Fibroblast of pulmonary artery (primary cell): ENCODE measurements around the gene IQGAP2.

ENCODE experiments used
- DNase-seq: peaks from one replicate; pipeline ENCODE4 v3.0.0-alpha.2; 2010; ENCODE audit warnings: low read depth
- H3K4me3 ChIP-seq: replicated peaks from 2 replicates; pipeline ENCODE4 v1.5.1; 2011; ENCODE audit warnings: low read depth, mild to moderate bottlenecking, control low read depth, low read length, moderate library complexity
- CTCF ChIP-seq: IDR thresholded peaks from 2 replicates; pipeline ENCODE4 v1.5.1; 2011; ENCODE audit warnings: mild to moderate bottlenecking, control low read depth, low read length, inconsistent platforms; ENCODE audit errors: missing control alignments

Gene IQGAP2

DNA sequence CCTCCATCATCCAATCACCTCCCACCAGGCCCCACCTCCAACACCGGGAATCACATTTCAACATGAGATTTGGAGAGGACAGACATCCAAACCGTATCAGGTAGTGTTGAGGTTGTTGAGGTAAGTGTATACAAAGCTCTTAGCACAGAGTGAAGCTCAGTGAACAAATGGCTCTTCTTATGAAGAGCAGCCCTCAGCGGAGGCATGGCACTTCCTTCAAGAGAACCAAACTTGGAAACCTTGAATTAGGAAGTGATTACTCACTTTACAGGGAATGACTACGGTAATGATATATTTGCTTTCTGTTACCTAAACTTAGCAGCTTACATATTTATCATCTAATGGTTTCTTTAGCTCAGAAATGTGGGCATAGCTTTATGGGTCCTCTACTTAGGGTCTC, 92.8 kb downstream of the IQGAP2 start:
- no peak overlapping the region for H3K4me3 ChIP-seq
- DNase-seq = no peak
- no peak for TF ChIP-seq CTCF

- no peak overlapping the region for H3K4me3 ChIP-seq
- no peak for TF ChIP-seq CTCF
- DNase-seq = no peak
Observed at GRCh38 chr5:76497065-76497460, 94.0 kb downstream of the IQGAP2 start.

DNA sequence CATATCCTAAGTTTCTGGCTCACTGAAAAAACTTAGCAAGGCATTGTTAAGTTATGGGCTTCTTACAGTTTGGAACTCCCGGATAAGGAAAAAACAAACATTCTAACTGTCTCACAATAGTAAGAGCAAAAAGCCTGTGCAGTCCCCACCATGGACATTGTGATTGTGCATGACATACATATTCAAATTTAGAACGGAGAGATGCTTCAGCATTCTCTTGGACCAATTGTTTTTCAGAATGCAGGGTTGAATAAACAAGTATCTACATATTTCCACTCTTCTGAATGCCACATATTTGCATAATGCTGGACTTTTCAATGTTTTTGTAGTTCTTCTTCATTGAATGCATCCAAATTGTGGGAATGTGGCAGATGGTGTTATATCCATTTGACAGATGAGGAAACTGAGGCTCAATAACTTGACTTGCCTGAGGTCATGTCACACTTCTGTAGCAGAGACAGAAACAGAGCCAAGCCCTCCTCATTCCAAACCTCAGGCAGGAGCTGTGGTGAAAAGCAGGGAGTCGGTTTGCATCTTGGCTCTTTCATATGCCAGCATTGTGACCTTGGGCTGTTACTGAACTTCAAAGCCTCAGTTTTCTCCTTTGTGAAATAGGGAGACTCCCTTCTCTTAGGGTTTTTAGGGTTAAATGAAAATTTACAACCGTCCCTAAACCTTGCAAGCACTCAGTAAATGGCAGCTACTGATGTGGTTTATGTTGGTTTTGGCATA, 95.1 kb downstream of the IQGAP2 start:
- TF ChIP-seq CTCF = no peak
- DNase-seq = no peak
- no peak overlapping the region for H3K4me3 ChIP-seq

- H3K4me3 ChIP-seq = no peak overlapping the region
- TF ChIP-seq CTCF = no peak
- no peak for DNase-seq
Observed at GRCh38 chr5:76499507-76500161, 96.5 kb downstream of the IQGAP2 start.

DNA sequence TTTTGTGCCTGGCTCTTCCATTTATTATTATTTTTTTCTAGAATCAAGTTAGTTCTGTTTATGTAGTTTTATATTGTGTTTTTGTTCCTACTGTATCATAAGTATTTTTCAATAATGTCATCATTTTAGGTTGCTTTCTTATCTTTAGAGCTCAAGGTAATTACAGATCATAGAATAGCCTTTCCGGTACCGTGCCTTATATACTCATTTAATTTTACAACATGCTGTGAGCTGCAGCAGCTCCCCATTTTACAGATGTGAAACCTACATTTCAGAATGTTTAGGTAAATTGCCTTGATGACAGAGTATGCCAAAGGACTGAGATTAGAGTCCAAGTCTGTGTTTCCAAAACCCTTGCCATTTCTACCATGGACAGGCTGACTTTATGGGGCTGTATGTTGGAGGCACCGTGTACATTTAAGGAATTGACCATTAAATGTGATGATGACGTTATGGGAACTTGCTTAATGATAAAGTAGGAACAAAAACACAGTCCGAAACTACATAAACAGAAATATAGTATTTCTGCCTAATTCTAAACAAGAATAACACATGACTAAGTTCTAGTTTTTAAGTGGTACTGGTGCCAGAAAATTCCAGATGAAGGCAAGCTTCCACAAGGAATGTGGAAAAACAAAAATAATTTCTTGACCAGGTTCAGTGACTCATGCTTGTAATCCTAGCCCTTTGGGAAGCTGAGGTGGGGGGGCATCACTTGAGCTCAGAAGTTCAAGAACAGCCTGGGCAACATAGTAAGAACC, 97.7 kb downstream of the IQGAP2 start:
- no peak for DNase-seq
- TF ChIP-seq CTCF = no peak

GRCh38 chr5:76503929-76504328, 100.8 kb downstream of the IQGAP2 start:
- DNase-seq = no peak
- no peak overlapping the region for H3K4me3 ChIP-seq
- no peak for TF ChIP-seq CTCF

More for the DNA sequence above, 97.7 kb downstream of the IQGAP2 start:
- H3K4me3 ChIP-seq = no peak overlapping the region
